SHP77 (cell line): Measurements from ENCODE around the gene ARID1A.
"Not testable (repeated sequence)": the region's sequence is repeated elsewhere in the genome, so short reads cannot be mapped to it uniquely, and the experiment has no call there.

ENCODE experiments used
- DNase-seq, 2 experiments: peaks; one replicate each; lab custom pipeline; 2025; lab: John Stamatoyannopoulos, UW

ARID1A gene

GRCh38 chr1:26695356-26696118 lies at the start of gene ARID1A:
ARID1A (plus strand) TSS chr1:26696015; CDS start chr1:26696404, 389 bp downstream.
- peak; percentile 84 to 91 for DNase-seq

- DNase-seq, result no peak
Measured at GRCh38 chr1:26664802-26665201, 31.0 kb upstream of the ARID1A start.

GRCh38 chr1:26666855-26667254 lies 29.0 kb upstream of the ARID1A start:
- DNase-seq, result no peak

GRCh38 chr1:26668106-26668786 lies 27.6 kb upstream of the ARID1A start:
- DNase-seq, result not testable (repeated sequence)

GRCh38 chr1:26677306-26678115 lies 18.3 kb upstream of the ARID1A start:
- DNase-seq, result peak; percentile 58 to 65

- no peak for DNase-seq
Measured at GRCh38 chr1:26684763-26685508, 10.9 kb upstream of the ARID1A start.

- DNase-seq, result no peak
Measured at GRCh38 chr1:26686795-26687194, 9.0 kb upstream of the ARID1A start.

- DNase-seq, result no peak
Measured at GRCh38 chr1:26689504-26689903, 6.3 kb upstream of the ARID1A start.

- no peak for DNase-seq
Measured at GRCh38 chr1:26690157-26690556, 5.7 kb upstream of the ARID1A start.

GRCh38 chr1:26690576-26691031 lies 5.2 kb upstream of the ARID1A start:
- DNase-seq, result no peak

- peak; percentile 93 for DNase-seq
Measured at GRCh38 chr1:26692211-26692792, 3.5 kb upstream of the ARID1A start.

- peak; percentile 96 to 98 for DNase-seq
Measured at GRCh38 chr1:26692793-26693490, 2.9 kb upstream of the ARID1A start.

- peak in 1 of 2 experiments; percentile 3 for DNase-seq
Measured at GRCh38 chr1:26693599-26694572, 1.9 kb upstream of the ARID1A start.

GRCh38 chr1:26694638-26695355 lies 1.0 kb upstream of the ARID1A start:
- DNase-seq, result peak in 1 of 2 experiments; percentile 2

GRCh38 chr1:26696119-26696653 lies 371 bp downstream of the ARID1A start:
- peak in 1 of 2 experiments; percentile 38 for DNase-seq

- peak in 1 of 2 experiments; percentile 7 for DNase-seq
Measured at GRCh38 chr1:26696654-26697430, 1.0 kb downstream of the ARID1A start.

GRCh38 chr1:26697431-26697977 lies 1.7 kb downstream of the ARID1A start:
- DNase-seq, result no peak
